ENCODE results near the gene FAM107B. TPM values are rescaled to one million over a fixed set of nuclear protein-coding genes. Genes with fewer than 3 reads are reported as not detected.

FAM107B gene
- total and polyA plus RNA-seq, 2 of the 13 experiments (the other 11 are each of a cell fraction or from before 2014, with no cell fraction given) = 15.7 to 24.8 TPM

DNA sequence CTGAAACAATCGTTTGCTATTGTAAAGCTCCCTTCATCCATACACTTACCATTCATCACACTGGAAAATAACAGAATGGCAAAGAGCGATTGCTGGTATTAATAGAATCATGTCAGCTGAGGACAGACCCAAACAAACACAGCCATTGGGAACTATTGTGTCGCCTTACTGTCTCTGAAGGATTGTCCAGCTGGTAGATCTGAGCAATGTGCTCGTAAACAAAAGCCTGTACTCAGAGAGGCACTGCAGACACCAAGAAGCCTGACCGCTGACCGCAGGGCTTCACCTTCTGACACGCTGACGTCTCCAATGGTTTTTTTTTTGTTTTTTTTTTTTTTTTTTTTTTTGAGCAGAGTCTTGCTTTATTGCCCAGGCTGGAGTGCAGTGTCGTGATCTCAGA, 292.9 kb downstream of the FAM107B start:
- ChIA-PET POLR2A (no interaction called here), CTCF (ENCODE audit: low intra/inter-chr PET ratio, low total read pairs) (no interaction called here)
- H3K9me3 ChIP-seq (ENCODE audit: low read length) = no peaks in the 10 kb centered on the region
- FAIRE-seq (no peak), DNase-seq (ENCODE audit: low spot score) (no peak), ATAC-seq (no peak)
- no peaks in the 10 kb centered on the region for H4K20me1 ChIP-seq (ENCODE audit: insufficient read depth, low read length)
- no peak overlapping the region for H3K4me3 ChIP-seq (replicated peaks in 1 of 3; ENCODE audit: insufficient read depth in 1 of 3, low read depth in 2 of 3, low read length in 3 of 3)
- BruUV-seq (replicated peaks) = no TSS peak
- TF ChIP-seq GTF2F1 (IDR thresholded peaks at IDR 0.05; ENCODE audit: low read length) = no peak
- TF ChIP-seq DBP (CRISPR knock-in tag; IDR thresholded peaks at IDR 0.05; ENCODE audit: not compliant biosample characterization) = no peak
- TF ChIP-seq, protein P1, sequence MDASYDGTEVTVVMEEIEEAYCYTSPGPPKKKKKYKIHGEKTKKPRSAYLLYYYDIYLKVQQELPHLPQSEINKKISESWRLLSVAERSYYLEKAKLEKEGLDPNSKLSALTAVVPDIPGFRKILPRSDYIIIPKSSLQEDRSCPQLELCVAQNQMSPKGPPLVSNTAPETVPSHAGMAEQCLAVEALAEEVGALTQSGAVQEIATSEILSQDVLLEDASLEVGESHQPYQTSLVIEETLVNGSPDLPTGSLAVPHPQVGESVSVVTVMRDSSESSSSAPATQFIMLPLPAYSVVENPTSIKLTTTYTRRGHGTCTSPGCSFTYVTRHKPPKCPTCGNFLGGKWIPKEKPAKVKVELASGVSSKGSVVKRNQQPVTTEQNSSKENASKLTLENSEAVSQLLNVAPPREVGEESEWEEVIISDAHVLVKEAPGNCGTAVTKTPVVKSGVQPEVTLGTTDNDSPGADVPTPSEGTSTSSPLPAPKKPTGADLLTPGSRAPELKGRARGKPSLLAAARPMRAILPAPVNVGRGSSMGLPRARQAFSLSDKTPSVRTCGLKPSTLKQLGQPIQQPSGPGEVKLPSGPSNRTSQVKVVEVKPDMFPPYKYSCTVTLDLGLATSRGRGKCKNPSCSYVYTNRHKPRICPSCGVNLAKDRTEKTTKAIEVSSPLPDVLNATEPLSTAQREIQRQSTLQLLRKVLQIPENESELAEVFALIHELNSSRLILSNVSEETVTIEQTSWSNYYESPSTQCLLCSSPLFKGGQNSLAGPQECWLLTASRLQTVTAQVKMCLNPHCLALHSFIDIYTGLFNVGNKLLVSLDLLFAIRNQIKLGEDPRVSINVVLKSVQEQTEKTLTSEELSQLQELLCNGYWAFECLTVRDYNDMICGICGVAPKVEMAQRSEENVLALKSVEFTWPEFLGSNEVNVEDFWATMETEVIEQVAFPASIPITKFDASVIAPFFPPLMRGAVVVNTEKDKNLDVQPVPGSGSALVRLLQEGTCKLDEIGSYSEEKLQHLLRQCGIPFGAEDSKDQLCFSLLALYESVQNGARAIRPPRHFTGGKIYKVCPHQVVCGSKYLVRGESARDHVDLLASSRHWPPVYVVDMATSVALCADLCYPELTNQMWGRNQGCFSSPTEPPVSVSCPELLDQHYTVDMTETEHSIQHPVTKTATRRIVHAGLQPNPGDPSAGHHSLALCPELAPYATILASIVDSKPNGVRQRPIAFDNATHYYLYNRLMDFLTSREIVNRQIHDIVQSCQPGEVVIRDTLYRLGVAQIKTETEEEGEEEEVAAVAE (CRISPR knock-in tag; IDR thresholded peaks at IDR 0.05; ENCODE audit: borderline replicate concordance) = no peak
- TF ChIP-seq, protein P2, sequence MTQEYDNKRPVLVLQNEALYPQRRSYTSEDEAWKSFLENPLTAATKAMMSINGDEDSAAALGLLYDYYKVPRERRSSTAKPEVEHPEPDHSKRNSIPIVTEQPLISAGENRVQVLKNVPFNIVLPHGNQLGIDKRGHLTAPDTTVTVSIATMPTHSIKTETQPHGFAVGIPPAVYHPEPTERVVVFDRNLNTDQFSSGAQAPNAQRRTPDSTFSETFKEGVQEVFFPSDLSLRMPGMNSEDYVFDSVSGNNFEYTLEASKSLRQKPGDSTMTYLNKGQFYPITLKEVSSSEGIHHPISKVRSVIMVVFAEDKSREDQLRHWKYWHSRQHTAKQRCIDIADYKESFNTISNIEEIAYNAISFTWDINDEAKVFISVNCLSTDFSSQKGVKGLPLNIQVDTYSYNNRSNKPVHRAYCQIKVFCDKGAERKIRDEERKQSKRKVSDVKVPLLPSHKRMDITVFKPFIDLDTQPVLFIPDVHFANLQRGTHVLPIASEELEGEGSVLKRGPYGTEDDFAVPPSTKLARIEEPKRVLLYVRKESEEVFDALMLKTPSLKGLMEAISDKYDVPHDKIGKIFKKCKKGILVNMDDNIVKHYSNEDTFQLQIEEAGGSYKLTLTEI (CRISPR knock-in tag; conservative IDR thresholded peaks at IDR 0.05) = no peak
- TF ChIP-seq HES4 (CRISPR knock-in tag; IDR thresholded peaks at IDR 0.05; ENCODE audit: borderline replicate concordance) = no peak
- TF ChIP-seq CENPX (CRISPR knock-in tag; IDR thresholded peaks at IDR 0.05) = no peak
- no peak for TF ChIP-seq ZIK1 (CRISPR knock-in tag; IDR thresholded peaks at IDR 0.05; ENCODE audit: borderline replicate concordance, low read depth)
- TF ChIP-seq ZNF761 (CRISPR knock-in tag; conservative IDR thresholded peaks at IDR 0.05) = no peak
- no peak for TF ChIP-seq ZNF709 (CRISPR knock-in tag; IDR thresholded peaks at IDR 0.05)
- TF ChIP-seq PHB2 (IDR thresholded peaks at IDR 0.05; ENCODE audit: partially characterized antibody) = no peak
- no peak for TF ChIP-seq SOX6 (IDR thresholded peaks at IDR 0.05)
- no peak for TF ChIP-seq SOX6 (CRISPR knock-in tag; IDR thresholded peaks at IDR 0.05)
- no peak for TF ChIP-seq TARDBP (CRISPR knock-in tag; IDR thresholded peaks at IDR 0.05)
- no peaks in the 10 kb centered on the region for H3K79me2 ChIP-seq (ENCODE audit: insufficient read depth, low read length)
- in situ Hi-C loops (cut with HindIII; ENCODE audit: extremely low pct_ligation_motif_present, low pct_unique_long_range_greater_than_20kb) = no loop called here
- intact Hi-C loops (cut with micrococcal nuclease; ENCODE audit: unreplicated experiment) = no loop called here
- peaks cover 0 to 20% of the 10 kb centered on the region in 2 experiments; a peak in 3 of 5 replicates for H3K27me3 ChIP-seq (ENCODE audit: control insufficient read depth in 1 of 2, insufficient read depth in 2 of 2, low read length in 2 of 2)
- no peak overlapping the region for H2AFZ ChIP-seq (ENCODE audit: low read length)
- H3K9ac ChIP-seq (ENCODE audit: insufficient read depth, low read depth, low read length) = no peak overlapping the region
- no peaks in the 10 kb centered on the region for H3K4me1 ChIP-seq (ENCODE audit: insufficient read depth, low read length)
- no peak overlapping the region for H3K27ac ChIP-seq (ENCODE audit: extremely low read length, insufficient read depth, low read length)
- H3K36me3 ChIP-seq (replicated peaks in 1 of 2; ENCODE audit: control insufficient read depth in 1 of 2, insufficient read depth in 2 of 2, low read length in 2 of 2) = no peaks in the 10 kb centered on the region
- WGBS (ENCODE audit: low lambda C conversion rate) = 25% methylated on average over 8 of the region's 9 CpGs
- H3K4me2 ChIP-seq (ENCODE audit: low read depth, low read length) = no peak overlapping the region
